Hepatocyte (in vitro differentiated cells): Measurements from ENCODE around the gene PAPPA2. TPM values are rescaled to one million over a fixed set of nuclear protein-coding genes. Genes with fewer than 3 reads are reported as not detected.

Experiments used
- DNase-seq: peaks from one replicate; pipeline ENCODE4 v3.0.0-alpha.2; 2016; ENCODE audit warnings: low spot score
- H2AFZ ChIP-seq: fragments of 200-600 bp; sonication (generic); 2 replicates; pipeline ENCODE4 v1.6.0; 2016; ENCODE audit warnings: antibody characterized with exemption, mild to moderate bottlenecking
- H3K27ac ChIP-seq: fragments of 200-600 bp; sonication (generic); 2 replicates; pipeline ENCODE4 v1.5.1; 2016; ENCODE audit warnings: mild to moderate bottlenecking
- H3K27me3 ChIP-seq: fragments of 200-600 bp; sonication (generic); 2 replicates; pipeline ENCODE4 v1.6.1; 2016
- H3K36me3 ChIP-seq: fragments of 200-600 bp; sonication (generic); replicated peaks from 2 replicates; pipeline ENCODE4 v1.5.1; 2016; ENCODE audit warnings: low read depth; ENCODE audit not compliant: insufficient read depth
- H3K4me1 ChIP-seq: fragments of 200-600 bp; sonication (generic); 2 replicates; pipeline ENCODE4 v1.5.1; 2016; ENCODE audit warnings: mild to moderate bottlenecking, moderate library complexity; ENCODE audit not compliant: insufficient read depth
- H3K4me2 ChIP-seq: fragments of 200-600 bp; sonication (generic); 2 replicates; pipeline ENCODE4 v1.6.0; 2016
- H3K4me3 ChIP-seq: fragments of 200-600 bp; sonication (generic); 2 replicates; pipeline ENCODE4 v1.5.1; 2016; ENCODE audit warnings: mild to moderate bottlenecking
- H3K79me2 ChIP-seq: fragments of 200-600 bp; sonication (generic); 2 replicates; pipeline ENCODE4 v1.6.0; 2017; ENCODE audit warnings: mild to moderate bottlenecking
- H3K9me2 ChIP-seq: fragments of 200-600 bp; sonication (generic); replicated peaks from 2 replicates; pipeline ENCODE4 v1.6.0; 2017; ENCODE audit warnings: mild to moderate bottlenecking; ENCODE audit not compliant: insufficient read depth
- H3K9me3 ChIP-seq: fragments of 200-600 bp; sonication (generic); 2 replicates; pipeline ENCODE4 v1.5.1; 2016; ENCODE audit warnings: low read depth, mild to moderate bottlenecking
- H4K20me1 ChIP-seq: fragments of 200-600 bp; sonication (generic); 2 replicates; pipeline ENCODE4 v1.6.0; 2016; ENCODE audit warnings: mild to moderate bottlenecking; ENCODE audit not compliant: insufficient read depth, poor library complexity, severe bottlenecking
- CTCF ChIP-seq: fragments of 200-600 bp; sonication (generic); IDR thresholded peaks from 2 replicates; pipeline ENCODE4 v1.5.1; 2016; ENCODE audit warnings: antibody characterized with exemption, mild to moderate bottlenecking; ENCODE audit not compliant: poor library complexity
- EZH2 ChIP-seq: fragments of 200-600 bp; sonication (generic); IDR thresholded peaks from 2 replicates; pipeline ENCODE4 v1.6.1; 2016; ENCODE audit warnings: antibody characterized with exemption, mild to moderate bottlenecking, borderline replicate concordance
- EZH2phosphoT487 ChIP-seq: fragments of 200-600 bp; sonication (generic); IDR thresholded peaks from one replicate; pipeline ENCODE4 v1.6.1; 2018; ENCODE audit warnings: antibody characterized with exemption, mild to moderate bottlenecking, low read depth, moderate library complexity; ENCODE audit not compliant: unreplicated experiment, severe bottlenecking
- WGBS: methylation state at CpG from one replicate; pipeline ENCODE4 v1.1.6; 2016; ENCODE audit warnings: low lambda C conversion rate; ENCODE audit errors: missing lambda C conversion rate; 5-methylcytosine and 5-hydroxymethylcytosine counted together
- polyA plus RNA-seq: library from polyadenylated mRNA; unstranded; fragments of >200 nt; fragmentation: Nextera tagmentation; extraction: Ambion mirVana; gene quantifications from 2 replicates; pipeline ENCODE4 v1.2.1, GENCODE V29; 2016
- total RNA-seq: library from RNA; depleted of rRNA; stranded (reverse); fragments of >200 nt; gene quantifications from 2 replicates; pipeline ENCODE4 v1.2.3, GENCODE V29; 2014

PAPPA2 gene
- total and polyA plus RNA-seq, 2 experiments from 2014 or later = 1.9 to 2.6 TPM

GRCh38 chr1:176648556-176648955, 185.6 kb downstream of the PAPPA2 start:
- Histone ChIP-seq H3K36me3 (no peaks in the 10 kb centered on the region), H3K4me2 (no peak overlapping the region), H3K4me1 (no peaks in the 10 kb centered on the region), H3K27ac (no peak overlapping the region), H3K27me3 (no peaks in the 10 kb centered on the region), H4K20me1 (no peaks in the 10 kb centered on the region), H3K9me2 (no peaks in the 10 kb centered on the region), H3K79me2 (no peaks in the 10 kb centered on the region), H3K9me3 (no peaks in the 10 kb centered on the region), H3K4me3 (no peak overlapping the region), H2AFZ (no peak overlapping the region)
- WGBS = 77% methylated on average over 1 of the region's 1 CpG
- DNase-seq = no peak
- TF ChIP-seq CTCF = no peak
- no peak for TF ChIP-seq EZH2
- no peak for TF ChIP-seq EZH2phosphoT487

GRCh38 chr1:176656257-176656995, 193.5 kb downstream of the PAPPA2 start:
- 52% methylated on average over 3 of the region's 3 CpGs for WGBS
- no peaks in the 10 kb centered on the region for H3K36me3 ChIP-seq
- H4K20me1 ChIP-seq = no peaks in the 10 kb centered on the region
- DNase-seq = peak; percentile 48
- TF ChIP-seq EZH2 = no peak
- no peak for TF ChIP-seq CTCF
- TF ChIP-seq EZH2phosphoT487 = no peak
- H3K4me2 ChIP-seq = no peak overlapping the region
- no peak overlapping the region for H2AFZ ChIP-seq
- H3K79me2 ChIP-seq = no peaks in the 10 kb centered on the region
- no peaks in the 10 kb centered on the region for H3K4me1 ChIP-seq
- no peak overlapping the region for H3K4me3 ChIP-seq
- H3K27me3 ChIP-seq = no peaks in the 10 kb centered on the region
- H3K9me3 ChIP-seq = no peaks in the 10 kb centered on the region
- H3K27ac ChIP-seq = peak overlapping the region; percentile 45
- no peaks in the 10 kb centered on the region for H3K9me2 ChIP-seq

- H3K27me3 ChIP-seq = no peaks in the 10 kb centered on the region
- no peak overlapping the region for H2AFZ ChIP-seq
- H3K36me3 ChIP-seq = no peaks in the 10 kb centered on the region
- no peak overlapping the region for H3K27ac ChIP-seq
- TF ChIP-seq EZH2 = no peak
- TF ChIP-seq EZH2phosphoT487 = no peak
- DNase-seq = no peak
- H3K79me2 ChIP-seq = no peaks in the 10 kb centered on the region
- H4K20me1 ChIP-seq = no peaks in the 10 kb centered on the region
- no peaks in the 10 kb centered on the region for H3K4me1 ChIP-seq
- no peak overlapping the region for H3K4me3 ChIP-seq
- H3K9me2 ChIP-seq = no peaks in the 10 kb centered on the region
- WGBS = 66% methylated on average over 2 of the region's 2 CpGs
- H3K4me2 ChIP-seq = no peak overlapping the region
- no peaks in the 10 kb centered on the region for H3K9me3 ChIP-seq
Observed at GRCh38 chr1:176669782-176670181, 206.8 kb downstream of the PAPPA2 start.

- no peak for DNase-seq
- Histone ChIP-seq H3K9me2 (no peaks in the 10 kb centered on the region), H2AFZ (no peak overlapping the region), H3K4me1 (no peaks in the 10 kb centered on the region), H3K27me3 (no peaks in the 10 kb centered on the region), H3K4me3 (no peak overlapping the region), H3K27ac (no peak overlapping the region), H4K20me1 (no peaks in the 10 kb centered on the region), H3K79me2 (no peaks in the 10 kb centered on the region), H3K36me3 (no peaks in the 10 kb centered on the region), H3K9me3 (no peaks in the 10 kb centered on the region), H3K4me2 (no peak overlapping the region)
- 74% methylated on average over 3 of the region's 3 CpGs for WGBS
- no peak for TF ChIP-seq CTCF
- TF ChIP-seq EZH2 = no peak
- no peak for TF ChIP-seq EZH2phosphoT487
Observed at GRCh38 chr1:176670853-176671252, 207.9 kb downstream of the PAPPA2 start.
